Heart right ventricle (tissue), 16 donors: ENCODE data around the gene C16orf74. TPM values are rescaled to one million over a fixed set of nuclear protein-coding genes. Genes with fewer than 3 reads are reported as not detected.
A peak's percentile ranks its signal among the peaks of the same experiment; 100 is the strongest.

Experiments used
- ATAC-seq, 8 donors: fragments of 200-7000 bp; cut with Tn5 transposase; one replicate each; pipeline ENCODE4 v1.9.1; 2020; ENCODE audit warnings: mild to moderate bottlenecking in 8 of 8, moderate library complexity in 8 of 8, moderate number of reproducible peaks in 1 of 8
- DNase-seq, 2 donors: peaks; one replicate each; pipeline ENCODE4 v3.0.0-alpha.2; 2020
- H3K27ac ChIP-seq, 10 donors: fragments of 200-600 bp; sonication (generic) in 2 of 10; one replicate each; pipeline versions ENCODE4 v1.5.0 to v1.8.0; 2020 to 2022; ENCODE audit warnings: mild to moderate bottlenecking in 3 of 10
- H3K27me3 ChIP-seq, 7 donors: fragments of 200-600 bp; one replicate each; pipeline ENCODE4 v1.8.0; 2021 to 2022; ENCODE audit warnings: mild to moderate bottlenecking in 2 of 7
- H3K36me3 ChIP-seq, 9 donors: fragments of 200-600 bp; sonication (generic) in 1 of 9; one replicate each; pipeline versions ENCODE4 v1.5.0 to v1.8.0; 2020 to 2022; ENCODE audit warnings: mild to moderate bottlenecking in 2 of 9
- H3K4me1 ChIP-seq, 9 donors: fragments of 200-600 bp; sonication (generic) in 1 of 9; one replicate each; pipeline versions ENCODE4 v1.5.0 to v1.8.0; 2020 to 2022; ENCODE audit warnings: mild to moderate bottlenecking in 4 of 9
- H3K4me3 ChIP-seq, 10 donors: fragments of 200-600 bp; sonication (generic) in 2 of 10; one replicate each; pipeline versions ENCODE4 v1.5.0 to v1.8.0; 2020 to 2022; ENCODE audit warnings: mild to moderate bottlenecking in 7 of 10, moderate library complexity in 2 of 10
- H3K9me3 ChIP-seq, 11 donors: fragments of 200-600 bp in 10 of 11; sonication (generic) in 2 of 11; one replicate each; pipeline versions ENCODE4 v1.5.0 to v1.8.0; 2013 to 2022; ENCODE audit warnings: mild to moderate bottlenecking in 2 of 11, control low read depth in 1 of 11, moderate library complexity in 1 of 11
- WGBS, 2 donors: extraction: QIAGEN DNeasy Blood & Tissue Kit; methylation state at CpG; one replicate each; pipeline ENCODE4 v1.1.7; 2013; ENCODE audit warnings: inconsistent platforms in 1 of 2; 5-methylcytosine and 5-hydroxymethylcytosine counted together
- intact Hi-C, 10 donors: fragments of 100-400 bp; cut with DNase I; formaldehyde crosslinking; loops; one replicate each; pipeline versions ENCODE4 v1.11.1 to v1.14.2; 2022
- polyA plus RNA-seq, 2 donors: library from polyadenylated mRNA; stranded (reverse); fragments of 200-250 nt; gene quantifications; one replicate each; pipeline ENCODE4 v1.2.3, GENCODE V29; 2013
- total RNA-seq, 10 donors: library from RNA; stranded (reverse); fragmentation: NEBNext Ultra II Directional in 3 of 10; extraction: Animal tissue kit (Norgen Biotek cat#: 25700) in 3 of 10; gene quantifications; one replicate each; pipeline versions ENCODE4 v1.2.1 to v1.2.4, GENCODE V29; 2021 to 2023
- TF ChIP-seq, protein P1 (sequence below), 9 donors: fragments of 200-600 bp; sonication (generic) in 2 of 9; IDR thresholded peaks; one replicate each; pipeline versions ENCODE4 v1.5.0 to v1.8.0; 2021 to 2022; ENCODE audit warnings: antibody characterized with exemption in 9 of 9, mild to moderate bottlenecking in 5 of 9, moderate library complexity in 1 of 9
- donor health status: Arrhythmogenic right ventricular cardiomyopathy.
- donor health status: ischemic (EF 13 %, LVEDD 7.1; RV severe dilation, severe dysfunction).
- donor health status: healthy with polysubstance abuse.
- donor health status: DM: no; HTN: yes; CAD: no.
- donor health status: DM: no; HTN: no; CAD: no.
- donor health status: ischemic (EF 25% LVEDD 6.9; RV normal size, moderate dysfunction).
- donor health status: ischemic (EF 25% LVEDD 5.7; RV mildly dilated, moderate dysfunction).
- donor health status: healthy.
- donor health status: DM: yes; HTN: yes; CAD: no.
- donor health status: Ischemic cardiomyopathy.
- donor health status: ischemic (EF 35%, LVEDD 5.7; RV mildly dilated, moderate dysfunction).
- donor health status: nonischemic (EF 11% LVEDD 7.7; RV severe dilation, severe dysfunction).
- donor health status: DM: yes; HTN: yes; CAD: no.
- donor health status: PGD.
- donor health status: ischemic (EF 29% LVEDD 5.4; RV normal size, mild dysfunction).
- donor health status: nonischemic (EF 23%, LVEDD 6.1; RV moderate dilation, normal function).

The C16orf74 gene
- total and polyA plus RNA-seq, 12 donors: 0.56 to 6.5 (median 1.2) TPM

DNA sequence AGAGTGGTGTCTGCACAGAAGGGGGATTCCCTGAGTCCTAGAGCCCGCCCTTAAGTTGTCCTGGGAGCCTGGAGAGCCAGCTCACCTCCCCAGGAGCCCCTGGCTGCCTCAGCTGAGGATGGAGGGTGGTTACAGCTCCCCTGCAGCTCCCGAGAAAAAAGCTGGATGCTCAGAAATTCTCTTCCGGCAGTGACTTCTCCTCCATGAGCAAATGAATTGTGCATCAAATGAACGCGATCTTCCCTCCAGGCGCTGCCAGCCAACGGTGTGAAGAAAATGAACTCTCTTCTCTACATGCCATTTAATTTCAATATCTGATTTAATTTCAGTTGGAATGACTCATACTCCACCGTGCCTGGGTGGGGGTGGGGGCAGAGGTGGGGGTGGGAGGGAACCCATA lies 14.3 kb upstream of the C16orf74 start:
- peaks cover 0 to under 1% (median 0%) of the 10 kb centered on the region in 9 donors for H3K36me3 ChIP-seq
- no peak overlapping the region for H3K27ac ChIP-seq
- H3K9me3 ChIP-seq: no peaks in the 10 kb centered on the region
- intact Hi-C loops: no loop called here
- DNase-seq: no peak
- peaks cover 0 to 31% (median 4%) of the 10 kb centered on the region in 7 donors for H3K27me3 ChIP-seq
- WGBS, 2 donors: 65 to 66% methylated on average over 8 of the region's 8 CpGs
- H3K4me3 ChIP-seq: no peak overlapping the region
- TF ChIP-seq, protein P1, sequence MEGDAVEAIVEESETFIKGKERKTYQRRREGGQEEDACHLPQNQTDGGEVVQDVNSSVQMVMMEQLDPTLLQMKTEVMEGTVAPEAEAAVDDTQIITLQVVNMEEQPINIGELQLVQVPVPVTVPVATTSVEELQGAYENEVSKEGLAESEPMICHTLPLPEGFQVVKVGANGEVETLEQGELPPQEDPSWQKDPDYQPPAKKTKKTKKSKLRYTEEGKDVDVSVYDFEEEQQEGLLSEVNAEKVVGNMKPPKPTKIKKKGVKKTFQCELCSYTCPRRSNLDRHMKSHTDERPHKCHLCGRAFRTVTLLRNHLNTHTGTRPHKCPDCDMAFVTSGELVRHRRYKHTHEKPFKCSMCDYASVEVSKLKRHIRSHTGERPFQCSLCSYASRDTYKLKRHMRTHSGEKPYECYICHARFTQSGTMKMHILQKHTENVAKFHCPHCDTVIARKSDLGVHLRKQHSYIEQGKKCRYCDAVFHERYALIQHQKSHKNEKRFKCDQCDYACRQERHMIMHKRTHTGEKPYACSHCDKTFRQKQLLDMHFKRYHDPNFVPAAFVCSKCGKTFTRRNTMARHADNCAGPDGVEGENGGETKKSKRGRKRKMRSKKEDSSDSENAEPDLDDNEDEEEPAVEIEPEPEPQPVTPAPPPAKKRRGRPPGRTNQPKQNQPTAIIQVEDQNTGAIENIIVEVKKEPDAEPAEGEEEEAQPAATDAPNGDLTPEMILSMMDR (IDR thresholded peaks at IDR 0.05): no peak
- no peak for ATAC-seq
- peaks cover 0 to 10% (median 0%) of the 10 kb centered on the region in 9 donors for H3K4me1 ChIP-seq

DNA sequence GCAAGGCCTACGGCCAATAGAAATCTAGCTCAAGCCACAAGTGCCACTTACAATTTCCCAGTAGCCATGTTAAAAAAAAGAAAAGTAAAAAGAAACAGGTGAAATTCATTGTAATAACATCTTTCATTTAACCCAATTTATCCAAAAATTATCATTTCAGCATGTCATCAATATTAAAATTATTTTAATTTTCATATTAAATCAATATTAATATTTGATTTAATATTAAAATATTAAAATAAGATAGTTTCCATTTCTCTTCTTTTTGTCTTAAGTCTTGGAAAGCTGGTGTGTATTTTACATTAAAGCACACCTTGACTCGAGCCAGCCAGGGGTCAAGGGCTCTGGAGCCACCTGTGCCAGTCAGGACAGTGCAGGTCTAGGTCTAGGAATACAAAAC lies 12.7 kb upstream of the C16orf74 start:
- peaks cover 0 to 20% (median 0%) of the 10 kb centered on the region in 9 donors for H3K4me1 ChIP-seq
- H3K4me3 ChIP-seq: no peak overlapping the region
- H3K36me3 ChIP-seq: no peaks in the 10 kb centered on the region
- WGBS, 2 donors: 85 to 93% methylated on average over 2 of the region's 2 CpGs
- TF ChIP-seq, protein P1 (IDR thresholded peaks at IDR 0.05): no peak
- DNase-seq: no peak
- H3K27ac ChIP-seq: no peak overlapping the region
- peaks cover 0 to 33% (median 7%) of the 10 kb centered on the region in 7 donors for H3K27me3 ChIP-seq
- no peaks in the 10 kb centered on the region for H3K9me3 ChIP-seq
- ATAC-seq: no peak
- intact Hi-C loops: no loop called here

DNA sequence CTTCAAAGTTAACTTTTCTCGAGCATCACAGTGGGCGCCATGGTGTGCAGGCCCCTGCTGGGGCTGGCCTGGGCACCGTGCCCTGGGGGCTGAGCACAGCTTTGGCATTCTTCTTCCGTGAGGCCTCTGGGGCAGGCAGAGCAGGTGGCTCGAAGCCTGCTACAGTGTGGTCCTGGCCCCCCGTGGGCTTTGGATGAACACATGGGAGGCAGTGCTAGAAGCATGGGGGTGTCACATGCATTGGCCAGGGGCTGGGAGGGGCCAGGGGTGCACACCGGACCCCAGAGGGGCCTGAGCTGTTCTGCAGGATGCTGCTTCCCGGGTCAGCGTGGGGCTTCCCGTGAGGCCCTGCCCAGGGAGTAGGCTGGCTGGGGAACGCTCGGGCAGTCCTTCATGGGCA lies 12.1 kb upstream of the C16orf74 start:
- H3K9me3 ChIP-seq: no peaks in the 10 kb centered on the region
- H3K27me3 ChIP-seq: peaks cover 0 to 33% (median 7%) of the 10 kb centered on the region in 7 donors
- H3K4me1 ChIP-seq: peaks cover 0 to 20% (median 0%) of the 10 kb centered on the region in 9 donors
- TF ChIP-seq, protein P1 (IDR thresholded peaks at IDR 0.05): no peak
- 82 to 85% methylated on average over 12 of the region's 12 CpGs for WGBS, 2 donors
- ATAC-seq: peak in 1 of 8 donors; percentile 58
- DNase-seq: no peak
- H3K27ac ChIP-seq: no peak overlapping the region
- H3K36me3 ChIP-seq: no peaks in the 10 kb centered on the region
- intact Hi-C loops: no loop called here
- no peak overlapping the region for H3K4me3 ChIP-seq

DNA sequence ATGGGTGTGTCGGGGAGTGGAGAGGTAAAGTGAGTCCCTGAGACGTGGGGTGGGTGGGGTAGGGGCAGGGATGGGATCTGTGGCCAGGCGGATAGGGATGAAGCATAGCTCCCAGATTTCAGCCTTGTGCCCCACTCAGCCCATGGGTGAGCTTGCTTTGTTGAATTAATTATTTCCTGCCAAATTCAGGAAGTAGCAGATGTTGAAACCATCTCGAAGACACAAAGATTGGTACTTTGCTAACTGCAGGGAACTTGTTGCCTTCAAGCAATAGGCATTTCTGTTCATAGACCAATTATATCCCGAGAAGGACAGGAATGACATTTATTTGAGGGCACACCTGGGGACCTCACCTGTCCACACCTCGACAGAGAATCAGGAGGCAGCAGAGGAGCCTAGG lies 11.0 kb upstream of the C16orf74 start:
- WGBS, 2 donors: 75 to 80% methylated on average over 6 of the region's 6 CpGs
- intact Hi-C loops: no loop called here
- Histone ChIP-seq H3K36me3 (no peaks in the 10 kb centered on the region), H3K4me3 (no peak overlapping the region), H3K27me3 (peaks cover 0 to 33% (median 7%) of the 10 kb centered on the region in 7 donors), H3K9me3 (no peaks in the 10 kb centered on the region), H3K4me1 (peaks cover 0 to 20% (median 0%) of the 10 kb centered on the region in 9 donors), H3K27ac (no peak overlapping the region)
- DNase-seq (no peak), ATAC-seq (no peak)
- TF ChIP-seq, protein P1 (IDR thresholded peaks at IDR 0.05): no peak
